GM23338 (cell line): ENCODE results near the gene KRTAP24-1.

Source experiments
- CREB1 ChIP-seq: fragments of 250-450 bp; sonication (Bioruptor Pico); IDR thresholded peaks from 2 replicates; pipeline ENCODE4 v1.5.0; 2020; ENCODE audit warnings: low read depth, mild to moderate bottlenecking, moderate library complexity
- EZH2 ChIP-seq: fragments of 200-600 bp; sonication (generic); IDR thresholded peaks from one replicate; pipeline ENCODE4 v1.8.0; 2017; ENCODE audit warnings: antibody characterized with exemption, mild to moderate bottlenecking, low read depth; ENCODE audit not compliant: unreplicated experiment
- EZH2phosphoT487 ChIP-seq: fragments of 200-600 bp; sonication (generic); IDR thresholded peaks from one replicate; pipeline ENCODE4 v1.8.1; 2018; ENCODE audit warnings: antibody characterized with exemption; ENCODE audit not compliant: unreplicated experiment
- JUNB ChIP-seq: IDR thresholded peaks from one replicate; pipeline ENCODE4 v1.6.1; 2016; ENCODE audit warnings: antibody characterized with exemption; ENCODE audit not compliant: unreplicated experiment
- NANOG ChIP-seq: IDR thresholded peaks from 2 replicates; pipeline ENCODE4 v1.6.1; 2016; ENCODE audit warnings: antibody characterized with exemption, borderline replicate concordance
- POLR2AphosphoS5 ChIP-seq: IDR thresholded peaks from 2 replicates; pipeline ENCODE4 v1.6.1; 2016; ENCODE audit warnings: antibody characterized with exemption, low read depth
- STAT1 ChIP-seq: IDR thresholded peaks from one replicate; pipeline ENCODE4 v1.6.1; 2016; ENCODE audit warnings: antibody characterized with exemption; ENCODE audit not compliant: unreplicated experiment
- ZNF331 ChIP-seq: fragments of 250-450 bp; sonication (Bioruptor Pico); IDR thresholded peaks from 2 replicates; pipeline ENCODE4 v1.5.0; 2020; ENCODE audit warnings: low read depth, mild to moderate bottlenecking, moderate library complexity
- TF ChIP-seq, protein P1 (sequence below), 2 experiments: fragments of 200-600 bp in 1 of 2; sonication (generic) in 1 of 2; conservative IDR thresholded peaks; 2 replicates each; pipeline versions ENCODE4 v1.5.1 to v1.6.1; 2016 to 2017; ENCODE audit warnings: antibody characterized with exemption in 2 of 2, low read depth in 2 of 2, mild to moderate bottlenecking in 2 of 2, moderate library complexity in 1 of 2
- TF ChIP-seq, protein P2 (sequence below): fragments of 250-450 bp; sonication (Bioruptor Pico); IDR thresholded peaks from 2 replicates; pipeline ENCODE4 v1.5.0; 2020; ENCODE audit warnings: mild to moderate bottlenecking, moderate library complexity
- TF ChIP-seq, protein P3 (sequence below): IDR thresholded peaks from 2 replicates; pipeline ENCODE4 v1.6.1; 2016; ENCODE audit warnings: antibody characterized with exemption
- TF ChIP-seq, protein P4 (sequence below): IDR thresholded peaks from one replicate; pipeline ENCODE4 v1.6.1; 2018; ENCODE audit warnings: antibody characterized with exemption; ENCODE audit not compliant: unreplicated experiment

DNA sequence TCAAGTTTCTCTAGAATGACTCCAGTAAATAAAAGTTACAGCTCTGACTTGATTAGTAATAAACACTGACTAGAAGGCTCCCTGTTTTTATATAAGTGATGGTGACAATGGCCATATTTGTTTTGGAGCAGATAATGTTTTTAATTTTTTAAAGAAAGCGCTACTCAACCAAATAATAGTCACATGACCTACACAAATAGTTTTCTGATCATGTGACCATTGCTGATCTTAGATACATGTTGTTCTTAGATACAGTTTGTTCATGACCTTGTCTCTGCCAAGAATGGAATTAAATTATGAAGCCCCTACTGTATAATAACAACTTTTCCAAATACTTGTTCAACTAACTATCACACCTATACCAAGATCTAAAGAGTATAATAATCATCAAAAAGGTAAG lies 44.6 kb downstream of the KRTAP24-1 start:
- TF ChIP-seq EZH2phosphoT487 (no peak), POLR2AphosphoS5 (no peak), EZH2 (no peak), ZNF331 (CRISPR knock-in tag) (no peak), CREB1 (no peak), JUNB (no peak), NANOG (no peak), STAT1 (no peak)
- TF ChIP-seq, protein P1, sequence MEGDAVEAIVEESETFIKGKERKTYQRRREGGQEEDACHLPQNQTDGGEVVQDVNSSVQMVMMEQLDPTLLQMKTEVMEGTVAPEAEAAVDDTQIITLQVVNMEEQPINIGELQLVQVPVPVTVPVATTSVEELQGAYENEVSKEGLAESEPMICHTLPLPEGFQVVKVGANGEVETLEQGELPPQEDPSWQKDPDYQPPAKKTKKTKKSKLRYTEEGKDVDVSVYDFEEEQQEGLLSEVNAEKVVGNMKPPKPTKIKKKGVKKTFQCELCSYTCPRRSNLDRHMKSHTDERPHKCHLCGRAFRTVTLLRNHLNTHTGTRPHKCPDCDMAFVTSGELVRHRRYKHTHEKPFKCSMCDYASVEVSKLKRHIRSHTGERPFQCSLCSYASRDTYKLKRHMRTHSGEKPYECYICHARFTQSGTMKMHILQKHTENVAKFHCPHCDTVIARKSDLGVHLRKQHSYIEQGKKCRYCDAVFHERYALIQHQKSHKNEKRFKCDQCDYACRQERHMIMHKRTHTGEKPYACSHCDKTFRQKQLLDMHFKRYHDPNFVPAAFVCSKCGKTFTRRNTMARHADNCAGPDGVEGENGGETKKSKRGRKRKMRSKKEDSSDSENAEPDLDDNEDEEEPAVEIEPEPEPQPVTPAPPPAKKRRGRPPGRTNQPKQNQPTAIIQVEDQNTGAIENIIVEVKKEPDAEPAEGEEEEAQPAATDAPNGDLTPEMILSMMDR (conservative IDR thresholded peaks at IDR 0.05; ENCODE audit: low read depth in 2 of 2): no peak
- TF ChIP-seq, protein P2, sequence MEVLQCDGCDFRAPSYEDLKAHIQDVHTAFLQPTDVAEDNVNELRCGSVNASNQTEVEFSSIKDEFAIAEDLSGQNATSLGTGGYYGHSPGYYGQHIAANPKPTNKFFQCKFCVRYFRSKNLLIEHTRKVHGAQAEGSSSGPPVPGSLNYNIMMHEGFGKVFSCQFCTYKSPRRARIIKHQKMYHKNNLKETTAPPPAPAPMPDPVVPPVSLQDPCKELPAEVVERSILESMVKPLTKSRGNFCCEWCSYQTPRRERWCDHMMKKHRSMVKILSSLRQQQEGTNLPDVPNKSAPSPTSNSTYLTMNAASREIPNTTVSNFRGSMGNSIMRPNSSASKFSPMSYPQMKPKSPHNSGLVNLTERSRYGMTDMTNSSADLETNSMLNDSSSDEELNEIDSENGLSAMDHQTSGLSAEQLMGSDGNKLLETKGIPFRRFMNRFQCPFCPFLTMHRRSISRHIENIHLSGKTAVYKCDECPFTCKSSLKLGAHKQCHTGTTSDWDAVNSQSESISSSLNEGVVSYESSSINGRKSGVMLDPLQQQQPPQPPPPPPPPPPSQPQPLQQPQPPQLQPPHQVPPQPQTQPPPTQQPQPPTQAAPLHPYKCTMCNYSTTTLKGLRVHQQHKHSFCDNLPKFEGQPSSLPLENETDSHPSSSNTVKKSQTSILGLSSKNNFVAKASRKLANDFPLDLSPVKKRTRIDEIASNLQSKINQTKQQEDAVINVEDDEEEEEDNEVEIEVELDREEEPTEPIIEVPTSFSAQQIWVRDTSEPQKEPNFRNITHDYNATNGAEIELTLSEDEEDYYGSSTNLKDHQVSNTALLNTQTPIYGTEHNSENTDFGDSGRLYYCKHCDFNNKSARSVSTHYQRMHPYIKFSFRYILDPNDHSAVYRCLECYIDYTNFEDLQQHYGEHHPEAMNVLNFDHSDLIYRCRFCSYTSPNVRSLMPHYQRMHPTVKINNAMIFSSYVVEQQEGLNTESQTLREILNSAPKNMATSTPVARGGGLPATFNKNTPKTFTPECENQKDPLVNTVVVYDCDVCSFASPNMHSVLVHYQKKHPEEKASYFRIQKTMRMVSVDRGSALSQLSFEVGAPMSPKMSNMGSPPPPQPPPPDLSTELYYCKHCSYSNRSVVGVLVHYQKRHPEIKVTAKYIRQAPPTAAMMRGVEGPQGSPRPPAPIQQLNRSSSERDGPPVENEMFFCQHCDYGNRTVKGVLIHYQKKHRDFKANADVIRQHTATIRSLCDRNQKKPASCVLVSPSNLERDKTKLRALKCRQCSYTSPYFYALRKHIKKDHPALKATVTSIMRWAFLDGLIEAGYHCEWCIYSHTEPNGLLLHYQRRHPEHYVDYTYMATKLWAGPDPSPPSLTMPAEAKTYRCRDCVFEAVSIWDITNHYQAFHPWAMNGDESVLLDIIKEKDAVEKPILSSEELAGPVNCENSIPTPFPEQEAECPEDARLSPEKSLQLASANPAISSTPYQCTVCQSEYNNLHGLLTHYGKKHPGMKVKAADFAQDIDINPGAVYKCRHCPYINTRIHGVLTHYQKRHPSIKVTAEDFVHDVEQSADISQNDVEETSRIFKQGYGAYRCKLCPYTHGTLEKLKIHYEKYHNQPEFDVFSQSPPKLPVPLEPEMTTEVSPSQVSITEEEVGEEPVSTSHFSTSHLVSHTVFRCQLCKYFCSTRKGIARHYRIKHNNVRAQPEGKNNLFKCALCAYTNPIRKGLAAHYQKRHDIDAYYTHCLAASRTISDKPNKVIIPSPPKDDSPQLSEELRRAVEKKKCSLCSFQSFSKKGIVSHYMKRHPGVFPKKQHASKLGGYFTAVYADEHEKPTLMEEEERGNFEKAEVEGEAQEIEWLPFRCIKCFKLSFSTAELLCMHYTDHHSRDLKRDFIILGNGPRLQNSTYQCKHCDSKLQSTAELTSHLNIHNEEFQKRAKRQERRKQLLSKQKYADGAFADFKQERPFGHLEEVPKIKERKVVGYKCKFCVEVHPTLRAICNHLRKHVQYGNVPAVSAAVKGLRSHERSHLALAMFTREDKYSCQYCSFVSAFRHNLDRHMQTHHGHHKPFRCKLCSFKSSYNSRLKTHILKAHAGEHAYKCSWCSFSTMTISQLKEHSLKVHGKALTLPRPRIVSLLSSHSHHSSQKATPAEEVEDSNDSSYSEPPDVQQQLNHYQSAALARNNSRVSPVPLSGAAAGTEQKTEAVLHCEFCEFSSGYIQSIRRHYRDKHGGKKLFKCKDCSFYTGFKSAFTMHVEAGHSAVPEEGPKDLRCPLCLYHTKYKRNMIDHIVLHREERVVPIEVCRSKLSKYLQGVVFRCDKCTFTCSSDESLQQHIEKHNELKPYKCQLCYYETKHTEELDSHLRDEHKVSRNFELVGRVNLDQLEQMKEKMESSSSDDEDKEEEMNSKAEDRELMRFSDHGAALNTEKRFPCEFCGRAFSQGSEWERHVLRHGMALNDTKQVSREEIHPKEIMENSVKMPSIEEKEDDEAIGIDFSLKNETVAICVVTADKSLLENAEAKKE: no peak
- TF ChIP-seq, protein P3, sequence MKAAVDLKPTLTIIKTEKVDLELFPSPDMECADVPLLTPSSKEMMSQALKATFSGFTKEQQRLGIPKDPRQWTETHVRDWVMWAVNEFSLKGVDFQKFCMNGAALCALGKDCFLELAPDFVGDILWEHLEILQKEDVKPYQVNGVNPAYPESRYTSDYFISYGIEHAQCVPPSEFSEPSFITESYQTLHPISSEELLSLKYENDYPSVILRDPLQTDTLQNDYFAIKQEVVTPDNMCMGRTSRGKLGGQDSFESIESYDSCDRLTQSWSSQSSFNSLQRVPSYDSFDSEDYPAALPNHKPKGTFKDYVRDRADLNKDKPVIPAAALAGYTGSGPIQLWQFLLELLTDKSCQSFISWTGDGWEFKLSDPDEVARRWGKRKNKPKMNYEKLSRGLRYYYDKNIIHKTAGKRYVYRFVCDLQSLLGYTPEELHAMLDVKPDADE: no peak
- TF ChIP-seq, protein P4, sequence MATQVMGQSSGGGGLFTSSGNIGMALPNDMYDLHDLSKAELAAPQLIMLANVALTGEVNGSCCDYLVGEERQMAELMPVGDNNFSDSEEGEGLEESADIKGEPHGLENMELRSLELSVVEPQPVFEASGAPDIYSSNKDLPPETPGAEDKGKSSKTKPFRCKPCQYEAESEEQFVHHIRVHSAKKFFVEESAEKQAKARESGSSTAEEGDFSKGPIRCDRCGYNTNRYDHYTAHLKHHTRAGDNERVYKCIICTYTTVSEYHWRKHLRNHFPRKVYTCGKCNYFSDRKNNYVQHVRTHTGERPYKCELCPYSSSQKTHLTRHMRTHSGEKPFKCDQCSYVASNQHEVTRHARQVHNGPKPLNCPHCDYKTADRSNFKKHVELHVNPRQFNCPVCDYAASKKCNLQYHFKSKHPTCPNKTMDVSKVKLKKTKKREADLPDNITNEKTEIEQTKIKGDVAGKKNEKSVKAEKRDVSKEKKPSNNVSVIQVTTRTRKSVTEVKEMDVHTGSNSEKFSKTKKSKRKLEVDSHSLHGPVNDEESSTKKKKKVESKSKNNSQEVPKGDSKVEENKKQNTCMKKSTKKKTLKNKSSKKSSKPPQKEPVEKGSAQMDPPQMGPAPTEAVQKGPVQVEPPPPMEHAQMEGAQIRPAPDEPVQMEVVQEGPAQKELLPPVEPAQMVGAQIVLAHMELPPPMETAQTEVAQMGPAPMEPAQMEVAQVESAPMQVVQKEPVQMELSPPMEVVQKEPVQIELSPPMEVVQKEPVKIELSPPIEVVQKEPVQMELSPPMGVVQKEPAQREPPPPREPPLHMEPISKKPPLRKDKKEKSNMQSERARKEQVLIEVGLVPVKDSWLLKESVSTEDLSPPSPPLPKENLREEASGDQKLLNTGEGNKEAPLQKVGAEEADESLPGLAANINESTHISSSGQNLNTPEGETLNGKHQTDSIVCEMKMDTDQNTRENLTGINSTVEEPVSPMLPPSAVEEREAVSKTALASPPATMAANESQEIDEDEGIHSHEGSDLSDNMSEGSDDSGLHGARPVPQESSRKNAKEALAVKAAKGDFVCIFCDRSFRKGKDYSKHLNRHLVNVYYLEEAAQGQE: no peak
